ENCODE measurements around the gene SYPL1. TPM values are rescaled to one million over a fixed set of nuclear protein-coding genes. Genes with fewer than 3 reads are reported as not detected.

SYPL1 gene
- total RNA-seq, 2 experiments from 2014 or later, result 21.9 to 24.1 TPM

GRCh38 chr7:106067678-106068077 is 44.4 kb downstream of the SYPL1 start:
- H3K4me3 Mint-ChIP-seq, result no peak overlapping the region
- DNase-seq (no peak), ATAC-seq (no peak)
- CTCF ChIA-PET, result interaction anchor here (1.6 to 2.2 kb wide), 2 partner anchors 10 to 86 kb away, joined by 7 read pairs; no protein-coding TSS in a partner anchor
- peaks cover 40% of the 10 kb centered on the region for H3K4me1 Mint-ChIP-seq
- H3K9me3 Mint-ChIP-seq (ENCODE audit: low read depth), result no peaks in the 10 kb centered on the region
- no peak overlapping the region for H3K27ac Mint-ChIP-seq
- H3K36me3 Mint-ChIP-seq, result no peaks in the 10 kb centered on the region
- no peaks in the 10 kb centered on the region for H3K27me3 Mint-ChIP-seq

- Mint-ChIP-seq H3K4me1 (peaks cover 30% of the 10 kb centered on the region), H3K4me3 (no peak overlapping the region), H3K9me3 (ENCODE audit: low read depth) (no peaks in the 10 kb centered on the region), H3K36me3 (no peaks in the 10 kb centered on the region), H3K27me3 (no peaks in the 10 kb centered on the region), H3K27ac (no peak overlapping the region)
- no peak for ATAC-seq
- CTCF ChIA-PET, result interaction anchor here (1.0 to 1.4 kb wide), 2 partner anchors 23 to 60 kb away, joined by 3 to 5 read pairs; no protein-coding TSS in a partner anchor
- DNase-seq, result peak; percentile 34
Measured at GRCh38 chr7:106065575-106066500, 46.3 kb downstream of the SYPL1 start.

GRCh38 chr7:106064771-106065574 is 47.1 kb downstream of the SYPL1 start:
- H3K27me3 Mint-ChIP-seq, result no peaks in the 10 kb centered on the region
- peaks cover 23% of the 10 kb centered on the region for H3K4me1 Mint-ChIP-seq
- ATAC-seq, result no peak
- H3K36me3 Mint-ChIP-seq, result no peaks in the 10 kb centered on the region
- peak; percentile 36 for DNase-seq
- H3K27ac Mint-ChIP-seq, result no peak overlapping the region
- no peaks in the 10 kb centered on the region for H3K9me3 Mint-ChIP-seq (ENCODE audit: low read depth)
- CTCF ChIA-PET, result interaction anchor here (1.4 kb wide), 1 partner anchor 61 kb away, joined by 3 read pairs; no protein-coding TSS in a partner anchor
- H3K4me3 Mint-ChIP-seq, result no peak overlapping the region

GRCh38 chr7:106064316-106064715 is 47.8 kb downstream of the SYPL1 start:
- CTCF ChIA-PET, result interaction anchor here (1.4 kb wide), 1 partner anchor 62 kb away, joined by 3 read pairs; no protein-coding TSS in a partner anchor
- DNase-seq, result peak; percentile 35
- Mint-ChIP-seq H3K9me3 (ENCODE audit: low read depth) (no peaks in the 10 kb centered on the region), H3K4me3 (no peak overlapping the region), H3K4me1 (peaks cover 20% of the 10 kb centered on the region), H3K36me3 (no peaks in the 10 kb centered on the region), H3K27ac (no peak overlapping the region), H3K27me3 (no peaks in the 10 kb centered on the region)
- ATAC-seq, result no peak

GRCh38 chr7:106063692-106064091 is 48.4 kb downstream of the SYPL1 start:
- Mint-ChIP-seq H3K27me3 (no peaks in the 10 kb centered on the region), H3K4me3 (no peak overlapping the region), H3K9me3 (ENCODE audit: low read depth) (no peaks in the 10 kb centered on the region), H3K36me3 (no peaks in the 10 kb centered on the region), H3K27ac (no peak overlapping the region), H3K4me1 (peaks cover 26% of the 10 kb centered on the region)
- peak; percentile 7 for DNase-seq
- no peak for ATAC-seq
- CTCF ChIA-PET, result no interaction called here

- DNase-seq, result peak; percentile 14
- CTCF ChIA-PET, result no interaction called here
Measured at GRCh38 chr7:106063024-106063423, 49.1 kb downstream of the SYPL1 start.

GRCh38 chr7:106062521-106062931 is 49.6 kb downstream of the SYPL1 start:
- DNase-seq (peak; percentile 40), ATAC-seq (no peak)
- Mint-ChIP-seq H3K27me3 (no peaks in the 10 kb centered on the region), H3K4me3 (no peak overlapping the region), H3K4me1 (peaks cover 36% of the 10 kb centered on the region), H3K27ac (peak overlapping the region; percentile 64), H3K9me3 (ENCODE audit: low read depth) (no peaks in the 10 kb centered on the region), H3K36me3 (no peaks in the 10 kb centered on the region)
- CTCF ChIA-PET, result interaction anchor here (2.7 kb wide), 1 partner anchor 92 kb away, joined by 12 read pairs; no protein-coding TSS in a partner anchor

More at GRCh38 chr7:106063024-106063423, 49.1 kb downstream of the SYPL1 start:
- no peak overlapping the region for H3K4me3 Mint-ChIP-seq
- H3K36me3 Mint-ChIP-seq, result no peaks in the 10 kb centered on the region
- ATAC-seq, result no peak
- H3K9me3 Mint-ChIP-seq (ENCODE audit: low read depth), result no peaks in the 10 kb centered on the region
- peak overlapping the region; percentile 29 for H3K27ac Mint-ChIP-seq
- H3K27me3 Mint-ChIP-seq, result no peaks in the 10 kb centered on the region
- peaks cover 33% of the 10 kb centered on the region for H3K4me1 Mint-ChIP-seq

GRCh38 chr7:106062006-106062405 is 50.1 kb downstream of the SYPL1 start:
- CTCF ChIA-PET, result interaction anchor here (1.4 to 2.7 kb wide), 2 partner anchors 9 to 92 kb away, joined by 3 to 12 read pairs; no protein-coding TSS in a partner anchor
- no peaks in the 10 kb centered on the region for H3K27me3 Mint-ChIP-seq
- H3K27ac Mint-ChIP-seq, result peak overlapping the region; percentile 64
- no peaks in the 10 kb centered on the region for H3K9me3 Mint-ChIP-seq (ENCODE audit: low read depth)
- DNase-seq (no peak), ATAC-seq (no peak)
- peaks cover 40% of the 10 kb centered on the region for H3K4me1 Mint-ChIP-seq
- no peaks in the 10 kb centered on the region for H3K36me3 Mint-ChIP-seq
- H3K4me3 Mint-ChIP-seq, result no peak overlapping the region

- CTCF ChIA-PET, result interaction anchor here (1.4 to 2.7 kb wide), 3 partner anchors 10 to 106 kb away, joined by 3 to 12 read pairs (median 6); no protein-coding TSS in a partner anchor
- Mint-ChIP-seq H3K9me3 (ENCODE audit: low read depth) (no peaks in the 10 kb centered on the region), H3K27me3 (no peaks in the 10 kb centered on the region), H3K4me3 (no peak overlapping the region), H3K4me1 (peaks cover 44% of the 10 kb centered on the region), H3K27ac (no peak overlapping the region), H3K36me3 (no peaks in the 10 kb centered on the region)
- DNase-seq (no peak), ATAC-seq (no peak)
Measured at GRCh38 chr7:106061301-106061979, 50.7 kb downstream of the SYPL1 start.

- Mint-ChIP-seq H3K4me3 (no peak overlapping the region), H3K27ac (no peak overlapping the region), H3K4me1 (peaks cover 44% of the 10 kb centered on the region), H3K27me3 (no peaks in the 10 kb centered on the region), H3K36me3 (no peaks in the 10 kb centered on the region), H3K9me3 (ENCODE audit: low read depth) (no peaks in the 10 kb centered on the region)
- CTCF ChIA-PET, result interaction anchor here (0.8 to 2.7 kb wide), 4 partner anchors 11 to 107 kb away, joined by 3 to 12 read pairs (median 4); no protein-coding TSS in a partner anchor
- peak; percentile 21 for DNase-seq
- no peak for ATAC-seq
Measured at GRCh38 chr7:106060394-106060920, 51.7 kb downstream of the SYPL1 start.

GRCh38 chr7:106059556-106059955 is 52.6 kb downstream of the SYPL1 start:
- peaks cover 2% of the 10 kb centered on the region for H3K27me3 Mint-ChIP-seq
- ATAC-seq, result no peak

GRCh38 chr7:106058928-106059324 is 53.2 kb downstream of the SYPL1 start:
- no peak for DNase-seq
- CTCF ChIA-PET, result interaction anchor here (0.8 to 6.1 kb wide), 8 partner anchors 13 to 118 kb away, joined by 3 to 140 read pairs (median 13); no protein-coding TSS in a partner anchor
- peaks cover 8% of the 10 kb centered on the region for H3K27me3 Mint-ChIP-seq
- no peak for ATAC-seq
- H3K36me3 Mint-ChIP-seq, result no peaks in the 10 kb centered on the region
- no peak overlapping the region for H3K27ac Mint-ChIP-seq
- no peaks in the 10 kb centered on the region for H3K9me3 Mint-ChIP-seq (ENCODE audit: low read depth)
- no peak overlapping the region for H3K4me3 Mint-ChIP-seq
- H3K4me1 Mint-ChIP-seq, result peaks cover 44% of the 10 kb centered on the region

More at GRCh38 chr7:106059556-106059955, 52.6 kb downstream of the SYPL1 start:
- DNase-seq, result no peak
- CTCF ChIA-PET, result interaction anchor here (0.8 to 6.1 kb wide), 6 partner anchors 12 to 108 kb away, joined by 3 to 140 read pairs (median 20); no protein-coding TSS in a partner anchor
- Mint-ChIP-seq H3K4me3 (no peak overlapping the region), H3K27ac (no peak overlapping the region), H3K36me3 (no peaks in the 10 kb centered on the region), H3K9me3 (ENCODE audit: low read depth) (no peaks in the 10 kb centered on the region), H3K4me1 (peaks cover 44% of the 10 kb centered on the region)
